HEK293 (cell line): ENCODE measurements around the gene C1orf35.

Experiments
- CTCF ChIA-PET: fragments of 350-600 bp; formaldehyde crosslinking; extraction: SDS; loops from one replicate; lab custom pipeline; 2021; ENCODE audit warnings: antibody characterized with exemption; lab: Yijun Ruan, JAX
- POLR2A ChIA-PET: fragments of 300-600 bp; formaldehyde crosslinking; extraction: SDS; loops from one replicate; lab custom pipeline; 2020; ENCODE audit warnings: antibody characterized with exemption, inconsistent platforms; lab: Yijun Ruan, JAX
- H3K27ac ChIP-seq: fragments of 200-500 bp; sonication (Bioruptor generic); 2 replicates; pipeline ENCODE4 v1.5.1; 2014; ENCODE audit warnings: low read depth, low read length, control low read depth, inconsistent platforms; ENCODE audit errors: extremely low read depth
- H3K36me3 ChIP-seq, 2 experiments: fragments of 200-500 bp in 1 of 2; sonication (Bioruptor generic) in 1 of 2; 1 replicate in 1 of 2; 2 replicates in 1 of 2; pipeline ENCODE4 v1.5.1; 2014 to 2017; ENCODE audit warnings: inconsistent platforms in 2 of 2, low read length in 2 of 2; ENCODE audit not compliant: control insufficient read depth in 2 of 2, insufficient read depth in 1 of 2
- H3K4me1 ChIP-seq: fragments of 200-500 bp; sonication (Bioruptor generic); 2 replicates; pipeline ENCODE4 v1.5.1; 2014; ENCODE audit warnings: mild to moderate bottlenecking, low read length, inconsistent platforms; ENCODE audit not compliant: control insufficient read depth, insufficient read depth
- H3K4me3 ChIP-seq: 2 replicates; pipeline ENCODE4 v1.5.1; 2011; ENCODE audit warnings: low read depth, mild to moderate bottlenecking, control low read depth, low read length, moderate library complexity
- H3K9me3 ChIP-seq: fragments of 200-500 bp; sonication (Bioruptor generic); 2 replicates; pipeline ENCODE4 v1.5.1; 2014; ENCODE audit warnings: low read depth, low read length, inconsistent platforms; ENCODE audit not compliant: control insufficient read depth, insufficient read depth
- AEBP2 ChIP-seq: fragments of 450-650 bp; formaldehyde crosslinking; IDR thresholded peaks from 2 replicates; pipeline ENCODE4 v1.5.1; 2016; ENCODE audit warnings: missing biosample characterization, missing genetic modification characterization, borderline replicate concordance
- BCL11A ChIP-seq: fragments of 450-650 bp; formaldehyde crosslinking; IDR thresholded peaks from 2 replicates; pipeline ENCODE4 v1.5.1; 2016; ENCODE audit warnings: low read depth, missing biosample characterization, missing genetic modification characterization
- HOXC10 ChIP-seq: sonication (generic); formaldehyde crosslinking; IDR thresholded peaks from 2 replicates; pipeline ENCODE4 v1.8.1; 2023; ENCODE audit warnings: mild to moderate bottlenecking, missing genetic modification reagents
- SP2 ChIP-seq: fragments of 450-650 bp; formaldehyde crosslinking; IDR thresholded peaks from 2 replicates; pipeline ENCODE4 v1.5.1; 2016; ENCODE audit warnings: missing biosample characterization, missing genetic modification characterization
- ZBTB17 ChIP-seq: fragments of 450-650 bp; formaldehyde crosslinking; IDR thresholded peaks from 2 replicates; pipeline ENCODE4 v1.5.1; 2016; ENCODE audit warnings: missing biosample characterization, missing genetic modification characterization
- ZNF280D ChIP-seq: fragments of 450-650 bp; formaldehyde crosslinking; IDR thresholded peaks from 2 replicates; pipeline ENCODE4 v1.5.1; 2016; ENCODE audit warnings: missing biosample characterization, missing genetic modification characterization
- ZNF335 ChIP-seq: fragments of 450-650 bp; formaldehyde crosslinking; conservative IDR thresholded peaks from 2 replicates; pipeline ENCODE4 v1.5.1; 2016; ENCODE audit warnings: missing biosample characterization, missing genetic modification characterization
- ZNF416 ChIP-seq: fragments of 450-650 bp; formaldehyde crosslinking; IDR thresholded peaks from 2 replicates; pipeline ENCODE4 v1.5.1; 2016; ENCODE audit warnings: missing biosample characterization, missing genetic modification characterization
- ZNF544 ChIP-seq: fragments of 450-650 bp; formaldehyde crosslinking; IDR thresholded peaks from 2 replicates; pipeline ENCODE4 v1.5.0; 2017; ENCODE audit warnings: missing biosample characterization, missing genetic modification characterization
- ZNF600 ChIP-seq: fragments of 450-650 bp; formaldehyde crosslinking; IDR thresholded peaks from 2 replicates; pipeline ENCODE4 v1.5.1; 2016; ENCODE audit warnings: missing biosample characterization, missing genetic modification characterization
- ZNF76 ChIP-seq: fragments of 450-650 bp; formaldehyde crosslinking; IDR thresholded peaks from 2 replicates; pipeline ENCODE4; 2016; ENCODE audit warnings: low read depth, missing biosample characterization, missing genetic modification characterization, borderline replicate concordance
- ZNF777 ChIP-seq: fragments of 450-650 bp; formaldehyde crosslinking; IDR thresholded peaks from 2 replicates; pipeline ENCODE4 v1.5.1; 2017; ENCODE audit warnings: missing biosample characterization, missing genetic modification characterization, borderline replicate concordance
- ZSCAN30 ChIP-seq: fragments of 450-650 bp; IDR thresholded peaks from 2 replicates; pipeline ENCODE4 v1.5.1; 2018; ENCODE audit warnings: missing biosample characterization, mild to moderate bottlenecking, missing genetic modification characterization, moderate library complexity
- TF ChIP-seq, protein P1 (sequence below): fragments of 450-650 bp; formaldehyde crosslinking; IDR thresholded peaks from 2 replicates; pipeline ENCODE4 v1.5.1; 2016; ENCODE audit warnings: missing biosample characterization, missing genetic modification characterization
- TF ChIP-seq, protein P2 (sequence below): fragments of 450-650 bp; formaldehyde crosslinking; IDR thresholded peaks from 2 replicates; pipeline ENCODE4 v1.5.1; 2017; ENCODE audit warnings: missing biosample characterization, mild to moderate bottlenecking, missing genetic modification characterization, moderate library complexity
- TF ChIP-seq, protein P3 (sequence below): fragments of 450-650 bp; formaldehyde crosslinking; IDR thresholded peaks from 2 replicates; pipeline ENCODE4 v1.5.1; 2017; ENCODE audit warnings: missing biosample characterization, missing genetic modification characterization
- TF ChIP-seq, protein P4 (sequence below): IDR thresholded peaks from 2 replicates; pipeline ENCODE4 v1.6.1; 2011; ENCODE audit warnings: mild to moderate bottlenecking, low read depth, low read length, borderline replicate concordance
- TF ChIP-seq, protein P5 (sequence below): fragments of 450-650 bp; formaldehyde crosslinking; IDR thresholded peaks from 2 replicates; pipeline ENCODE4 v1.5.1; 2016; ENCODE audit warnings: missing biosample characterization, missing genetic modification characterization

The C1orf35 gene

DNA sequence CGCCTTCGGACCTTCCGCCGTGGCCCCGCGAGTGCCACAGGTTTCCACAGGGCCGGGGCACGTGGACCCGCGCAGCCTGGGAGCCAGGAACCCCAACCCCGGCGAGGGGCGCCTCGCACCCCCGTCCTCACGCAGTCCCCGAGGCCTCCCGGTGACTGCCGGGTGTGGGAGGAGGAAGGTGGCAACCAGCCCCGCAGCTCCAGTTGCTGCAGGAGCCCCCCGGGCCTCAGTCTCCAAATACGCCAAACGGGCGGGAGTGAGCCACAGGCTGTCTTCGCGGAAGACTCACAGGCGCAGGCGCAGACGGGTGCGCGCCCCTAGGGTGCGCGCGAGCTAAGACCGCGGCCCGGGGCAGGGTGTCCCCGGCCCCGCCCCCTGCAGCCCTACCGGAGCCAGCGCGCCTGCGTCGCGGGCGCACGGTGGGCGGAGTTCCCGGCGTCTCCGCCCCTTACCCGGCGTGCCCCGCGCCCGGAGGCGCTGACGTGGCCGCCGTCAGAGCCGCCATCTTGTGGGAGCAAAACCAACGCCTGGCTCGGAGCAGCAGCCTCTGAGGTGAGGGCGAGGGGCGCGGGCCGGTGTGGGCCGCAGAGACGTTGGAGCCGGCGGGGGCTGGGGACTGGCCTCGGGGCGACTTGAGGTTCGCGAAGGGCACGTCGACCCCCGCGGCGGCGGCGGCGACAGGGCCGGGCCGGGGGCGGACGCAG, 20.8 kb downstream of the C1orf35 start, which contains the start of gene ARF1 (continued):
- TF ChIP-seq ZNF416 (no peak), ZNF280D (tag by site-specific recombination) (no peak), HOXC10 (CRISPR knock-in tag) (no peak)
- TF ChIP-seq, protein P1, sequence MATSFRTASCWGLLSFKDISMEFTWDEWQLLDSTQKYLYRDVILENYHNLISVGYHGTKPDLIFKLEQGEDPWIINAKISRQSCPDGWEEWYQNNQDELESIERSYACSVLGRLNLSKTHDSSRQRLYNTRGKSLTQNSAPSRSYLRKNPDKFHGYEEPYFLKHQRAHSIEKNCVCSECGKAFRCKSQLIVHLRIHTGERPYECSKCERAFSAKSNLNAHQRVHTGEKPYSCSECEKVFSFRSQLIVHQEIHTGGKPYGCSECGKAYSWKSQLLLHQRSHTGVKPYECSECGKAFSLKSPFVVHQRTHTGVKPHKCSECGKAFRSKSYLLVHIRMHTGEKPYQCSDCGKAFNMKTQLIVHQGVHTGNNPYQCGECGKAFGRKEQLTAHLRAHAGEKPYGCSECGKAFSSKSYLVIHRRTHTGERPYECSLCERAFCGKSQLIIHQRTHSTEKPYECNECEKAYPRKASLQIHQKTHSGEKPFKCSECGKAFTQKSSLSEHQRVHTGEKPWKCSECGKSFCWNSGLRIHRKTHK (tag by site-specific recombination), result no peak

GRCh38 chr1:228081578-228082213, 21.4 kb downstream of the C1orf35 start:
- Histone ChIP-seq H3K9me3 (no peaks in the 10 kb centered on the region), H3K27ac (peak overlapping the region; percentile 93; the same call in 1 of the 2 replicates)
- CTCF ChIA-PET, result interaction anchor here (0.6 to 1.5 kb wide), 2 partner anchors 82 to 221 kb away, joined by 5 read pairs; no protein-coding TSS in a partner anchor
- TF ChIP-seq BCL11A (tag by site-specific recombination), result no peak
- TF ChIP-seq, protein P2, sequence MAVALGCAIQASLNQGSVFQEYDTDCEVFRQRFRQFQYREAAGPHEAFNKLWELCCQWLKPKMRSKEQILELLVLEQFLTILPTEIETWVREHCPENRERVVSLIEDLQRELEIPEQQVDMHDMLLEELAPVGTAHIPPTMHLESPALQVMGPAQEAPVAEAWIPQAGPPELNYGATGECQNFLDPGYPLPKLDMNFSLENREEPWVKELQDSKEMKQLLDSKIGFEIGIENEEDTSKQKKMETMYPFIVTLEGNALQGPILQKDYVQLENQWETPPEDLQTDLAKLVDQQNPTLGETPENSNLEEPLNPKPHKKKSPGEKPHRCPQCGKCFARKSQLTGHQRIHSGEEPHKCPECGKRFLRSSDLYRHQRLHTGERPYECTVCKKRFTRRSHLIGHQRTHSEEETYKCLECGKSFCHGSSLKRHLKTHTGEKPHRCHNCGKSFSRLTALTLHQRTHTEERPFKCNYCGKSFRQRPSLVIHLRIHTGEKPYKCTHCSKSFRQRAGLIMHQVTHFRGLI, result peak; percentile 50; the same call in 1 of the 2 replicates
- no peak for TF ChIP-seq ZNF777 (tag by site-specific recombination)
- no peak for TF ChIP-seq ZNF544 (tag by site-specific recombination)
- TF ChIP-seq ZBTB17 (tag by site-specific recombination), result 0 out of 2 replicates have a peak, but pooled peaks have one; percentile 27
- TF ChIP-seq SP2 (tag by site-specific recombination), result peak; percentile 69
- TF ChIP-seq, protein P3, sequence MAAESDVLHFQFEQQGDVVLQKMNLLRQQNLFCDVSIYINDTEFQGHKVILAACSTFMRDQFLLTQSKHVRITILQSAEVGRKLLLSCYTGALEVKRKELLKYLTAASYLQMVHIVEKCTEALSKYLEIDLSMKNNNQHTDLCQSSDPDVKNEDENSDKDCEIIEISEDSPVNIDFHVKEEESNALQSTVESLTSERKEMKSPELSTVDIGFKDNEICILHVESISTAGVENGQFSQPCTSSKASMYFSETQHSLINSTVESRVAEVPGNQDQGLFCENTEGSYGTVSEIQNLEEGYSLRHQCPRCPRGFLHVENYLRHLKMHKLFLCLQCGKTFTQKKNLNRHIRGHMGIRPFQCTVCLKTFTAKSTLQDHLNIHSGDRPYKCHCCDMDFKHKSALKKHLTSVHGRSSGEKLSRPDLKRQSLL (tag by site-specific recombination), result no peak
- TF ChIP-seq AEBP2 (tag by site-specific recombination), result no peak
- TF ChIP-seq ZNF600 (tag by site-specific recombination), result peak; percentile 31; the same call in 1 of the 2 replicates
- TF ChIP-seq, protein P4, sequence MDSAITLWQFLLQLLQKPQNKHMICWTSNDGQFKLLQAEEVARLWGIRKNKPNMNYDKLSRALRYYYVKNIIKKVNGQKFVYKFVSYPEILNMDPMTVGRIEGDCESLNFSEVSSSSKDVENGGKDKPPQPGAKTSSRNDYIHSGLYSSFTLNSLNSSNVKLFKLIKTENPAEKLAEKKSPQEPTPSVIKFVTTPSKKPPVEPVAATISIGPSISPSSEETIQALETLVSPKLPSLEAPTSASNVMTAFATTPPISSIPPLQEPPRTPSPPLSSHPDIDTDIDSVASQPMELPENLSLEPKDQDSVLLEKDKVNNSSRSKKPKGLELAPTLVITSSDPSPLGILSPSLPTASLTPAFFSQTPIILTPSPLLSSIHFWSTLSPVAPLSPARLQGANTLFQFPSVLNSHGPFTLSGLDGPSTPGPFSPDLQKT, result no peak
- TF ChIP-seq ZNF76 (tag by site-specific recombination), result peak; percentile 85
- TF ChIP-seq ZNF335 (tag by site-specific recombination), result 0 out of 2 replicates have a peak, but pooled peaks have one; percentile 55
- TF ChIP-seq ZSCAN30, result no peak
- TF ChIP-seq, protein P5, sequence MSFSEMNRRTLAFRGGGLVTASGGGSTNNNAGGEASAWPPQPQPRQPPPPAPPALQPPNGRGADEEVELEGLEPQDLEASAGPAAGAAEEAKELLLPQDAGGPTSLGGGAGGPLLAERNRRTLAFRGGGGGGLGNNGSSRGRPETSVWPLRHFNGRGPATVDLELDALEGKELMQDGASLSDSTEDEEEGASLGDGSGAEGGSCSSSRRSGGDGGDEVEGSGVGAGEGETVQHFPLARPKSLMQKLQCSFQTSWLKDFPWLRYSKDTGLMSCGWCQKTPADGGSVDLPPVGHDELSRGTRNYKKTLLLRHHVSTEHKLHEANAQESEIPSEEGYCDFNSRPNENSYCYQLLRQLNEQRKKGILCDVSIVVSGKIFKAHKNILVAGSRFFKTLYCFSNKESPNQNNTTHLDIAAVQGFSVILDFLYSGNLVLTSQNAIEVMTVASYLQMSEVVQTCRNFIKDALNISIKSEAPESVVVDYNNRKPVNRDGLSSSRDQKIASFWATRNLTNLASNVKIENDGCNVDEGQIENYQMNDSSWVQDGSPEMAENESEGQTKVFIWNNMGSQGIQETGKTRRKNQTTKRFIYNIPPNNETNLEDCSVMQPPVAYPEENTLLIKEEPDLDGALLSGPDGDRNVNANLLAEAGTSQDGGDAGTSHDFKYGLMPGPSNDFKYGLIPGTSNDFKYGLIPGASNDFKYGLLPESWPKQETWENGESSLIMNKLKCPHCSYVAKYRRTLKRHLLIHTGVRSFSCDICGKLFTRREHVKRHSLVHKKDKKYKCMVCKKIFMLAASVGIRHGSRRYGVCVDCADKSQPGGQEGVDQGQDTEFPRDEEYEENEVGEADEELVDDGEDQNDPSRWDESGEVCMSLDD (tag by site-specific recombination), result 0 out of 2 replicates have a peak, but pooled peaks have one; percentile 45

More at GRCh38 chr1:228081578-228082213, 21.4 kb downstream of the C1orf35 start:
- peaks cover 19% of the 10 kb centered on the region for H3K4me1 ChIP-seq
- POLR2A ChIA-PET, result interaction anchor here (0.9 to 2.9 kb wide), 15 partner anchors 8 to 375 kb away, joined by 3 to 21 read pairs (median 5); partner anchors contain the start of genes IBA57, JMJD4, MRPL55 and SNAP47
- peak overlapping the region; percentile 73 for H3K4me3 ChIP-seq
- H3K36me3 ChIP-seq, result peaks cover 0 to 25% of the 10 kb centered on the region in 2 experiments; a peak in 1 of 3 replicates
